ENCODE measurements around the gene SLC22A2.
"Not testable (repeated sequence)": the region's sequence is repeated elsewhere in the genome, so short reads cannot be mapped to it uniquely, and the experiment has no call there.

SLC22A2 gene

GRCh38 chr6:160258346-160259142 lies at the start of gene SLC22A2:
Gene SLC22A2 (minus strand): TSS chr6:160258821. CDS start chr6:160258757, 64 bp downstream.
- Mint-ChIP-seq H3K4me3 (no peak within 1 kb of the TSS), H3K36me3 (no peaks in the 10 kb centered on the region), H3K4me1 (no peaks in the 10 kb centered on the region), H3K27ac (no peak within 1 kb of the TSS), H3K9me3 (no peaks in the 10 kb centered on the region), H3K27me3 (peaks cover 19% of the 10 kb centered on the region)
- CTCF ChIA-PET: no interaction called here
- no peak for DNase-seq

- Mint-ChIP-seq H3K9me3 (peaks cover 7% of the 10 kb centered on the region), H3K27ac (no peak overlapping the region), H3K4me1 (no peaks in the 10 kb centered on the region), H3K27me3 (peaks cover 5% of the 10 kb centered on the region), H3K36me3 (peaks cover 2% of the 10 kb centered on the region), H3K4me3 (no peak overlapping the region)
- CTCF ChIA-PET: no interaction called here
- DNase-seq: no peak
These were observed 47.5 kb upstream of the SLC22A2 start for GRCh38 chr6:160305926-160306713.

- no peak overlapping the region for H3K4me3 Mint-ChIP-seq
- no peaks in the 10 kb centered on the region for H3K4me1 Mint-ChIP-seq
- DNase-seq: no peak
These were observed 45.2 kb upstream of the SLC22A2 start for GRCh38 chr6:160303806-160304205.

GRCh38 chr6:160302431-160303082 lies 43.9 kb upstream of the SLC22A2 start:
- H3K27me3 Mint-ChIP-seq, H3K9me3 Mint-ChIP-seq, H3K27ac Mint-ChIP-seq, DNase-seq, H3K4me1 Mint-ChIP-seq, CTCF ChIA-PET, H3K36me3 Mint-ChIP-seq, H3K4me3 Mint-ChIP-seq: not testable (repeated sequence)

More at GRCh38 chr6:160303806-160304205, 45.2 kb upstream of the SLC22A2 start:
- Mint-ChIP-seq H3K36me3 (no peaks in the 10 kb centered on the region), H3K27ac (no peak overlapping the region), H3K9me3 (no peaks in the 10 kb centered on the region), H3K27me3 (peaks cover 5% of the 10 kb centered on the region)
- CTCF ChIA-PET: no interaction called here

DNA sequence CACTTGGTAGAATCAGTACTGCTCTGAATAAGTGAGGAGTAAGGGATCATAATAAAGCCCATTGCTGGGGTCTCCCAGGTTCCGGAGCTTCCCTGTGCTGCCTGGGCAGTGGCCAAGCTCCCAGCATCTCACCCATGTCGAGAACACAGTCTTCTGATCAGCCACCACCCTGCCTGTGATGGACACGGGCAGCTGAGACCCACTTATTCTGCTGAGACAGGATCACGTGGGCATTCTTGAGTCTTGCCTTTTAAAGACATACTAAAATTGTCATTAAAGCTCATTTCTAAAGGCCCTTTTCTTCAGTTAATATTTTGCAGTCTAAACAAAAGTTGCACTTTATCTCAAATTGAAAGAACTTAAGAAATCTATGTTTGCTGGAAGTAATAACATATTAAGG lies 42.7 kb upstream of the SLC22A2 start:
- CTCF ChIA-PET: no interaction called here
- no peaks in the 10 kb centered on the region for H3K4me1 Mint-ChIP-seq
- no peak for DNase-seq
- peaks cover 5% of the 10 kb centered on the region for H3K27me3 Mint-ChIP-seq
- H3K36me3 Mint-ChIP-seq: no peaks in the 10 kb centered on the region
- H3K4me3 Mint-ChIP-seq: no peak overlapping the region
- H3K27ac Mint-ChIP-seq: no peak overlapping the region
- H3K9me3 Mint-ChIP-seq: no peaks in the 10 kb centered on the region

- Mint-ChIP-seq H3K27me3 (peaks cover 5% of the 10 kb centered on the region), H3K27ac (no peak overlapping the region), H3K36me3 (no peaks in the 10 kb centered on the region), H3K4me1 (no peaks in the 10 kb centered on the region), H3K9me3 (no peaks in the 10 kb centered on the region), H3K4me3 (no peak overlapping the region)
- DNase-seq: no peak
- CTCF ChIA-PET: no interaction called here
These were observed 41.6 kb upstream of the SLC22A2 start for GRCh38 chr6:160300076-160300695.

DNA sequence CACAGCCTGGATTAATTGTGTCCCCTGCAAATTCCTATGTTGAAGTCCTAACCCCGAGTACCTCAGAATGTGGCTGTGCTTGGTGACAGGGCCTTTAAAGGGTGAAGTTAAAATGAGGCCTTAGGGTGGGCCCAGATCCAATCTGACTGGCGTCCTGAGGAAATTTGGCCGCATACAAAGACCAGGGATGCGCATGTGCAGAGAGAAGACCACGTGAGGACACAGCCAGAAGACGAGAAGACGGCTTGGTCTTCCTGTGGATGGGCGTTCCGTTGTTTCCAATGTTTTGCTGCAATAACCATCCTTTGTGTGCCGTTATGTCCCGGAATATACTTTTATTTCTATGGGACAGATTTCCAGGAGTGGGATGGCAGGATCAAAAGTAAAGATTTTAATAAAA lies 40.9 kb upstream of the SLC22A2 start:
- H3K9me3 Mint-ChIP-seq: no peaks in the 10 kb centered on the region
- peaks cover 5% of the 10 kb centered on the region for H3K27me3 Mint-ChIP-seq
- no peak overlapping the region for H3K27ac Mint-ChIP-seq
- no peak for DNase-seq
- CTCF ChIA-PET: no interaction called here
- no peaks in the 10 kb centered on the region for H3K36me3 Mint-ChIP-seq
- no peak overlapping the region for H3K4me3 Mint-ChIP-seq
- no peaks in the 10 kb centered on the region for H3K4me1 Mint-ChIP-seq

DNA sequence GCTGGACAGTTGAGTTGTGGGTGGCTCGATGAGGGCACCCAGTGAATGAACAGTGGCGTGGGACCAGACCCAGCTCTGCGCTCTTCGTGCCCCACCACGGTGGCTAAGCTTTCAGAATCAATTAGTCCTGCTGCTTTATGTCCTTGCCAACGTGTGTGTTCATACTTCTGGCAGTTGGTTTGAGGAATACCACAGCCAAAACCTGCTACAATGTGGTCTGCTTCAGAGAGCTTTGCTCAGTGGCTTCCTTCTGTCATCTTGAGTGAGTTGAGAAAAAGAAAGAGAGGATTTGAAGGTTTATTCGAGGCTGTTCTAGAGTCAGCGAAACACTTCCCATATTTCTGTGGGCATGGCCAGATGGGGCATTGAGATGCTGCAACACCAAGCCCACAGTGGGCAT lies 39.5 kb upstream of the SLC22A2 start:
- Mint-ChIP-seq H3K36me3 (no peaks in the 10 kb centered on the region), H3K27ac (no peak overlapping the region), H3K4me1 (no peaks in the 10 kb centered on the region), H3K4me3 (no peak overlapping the region), H3K27me3 (no peaks in the 10 kb centered on the region), H3K9me3 (no peaks in the 10 kb centered on the region)
- CTCF ChIA-PET: no interaction called here
- DNase-seq: no peak

- H3K4me1 Mint-ChIP-seq: no peaks in the 10 kb centered on the region
- no peaks in the 10 kb centered on the region for H3K27me3 Mint-ChIP-seq
- no peaks in the 10 kb centered on the region for H3K9me3 Mint-ChIP-seq
- H3K27ac Mint-ChIP-seq: no peak overlapping the region
- CTCF ChIA-PET: no interaction called here
- no peak for DNase-seq
- no peak overlapping the region for H3K4me3 Mint-ChIP-seq
- no peaks in the 10 kb centered on the region for H3K36me3 Mint-ChIP-seq
These were observed 38.7 kb upstream of the SLC22A2 start for GRCh38 chr6:160297310-160297709.

- Mint-ChIP-seq H3K27ac (no peak overlapping the region), H3K4me1 (no peaks in the 10 kb centered on the region), H3K36me3 (no peaks in the 10 kb centered on the region), H3K4me3 (no peak overlapping the region), H3K9me3 (no peaks in the 10 kb centered on the region), H3K27me3 (no peaks in the 10 kb centered on the region)
- CTCF ChIA-PET: interaction anchor here (1.0 kb wide), 1 partner anchor 430 kb away, joined by 3 read pairs; no protein-coding TSS in a partner anchor
- no peak for DNase-seq
These were observed 35.2 kb upstream of the SLC22A2 start for GRCh38 chr6:160293844-160294243.

GRCh38 chr6:160285541-160286105 lies 27.0 kb upstream of the SLC22A2 start:
- Mint-ChIP-seq H3K4me1 (no peaks in the 10 kb centered on the region), H3K27me3 (peaks cover 5% of the 10 kb centered on the region), H3K27ac (no peak overlapping the region), H3K36me3 (no peaks in the 10 kb centered on the region), H3K4me3 (no peak overlapping the region), H3K9me3 (no peaks in the 10 kb centered on the region)
- CTCF ChIA-PET: no interaction called here
- DNase-seq: no peak

DNA sequence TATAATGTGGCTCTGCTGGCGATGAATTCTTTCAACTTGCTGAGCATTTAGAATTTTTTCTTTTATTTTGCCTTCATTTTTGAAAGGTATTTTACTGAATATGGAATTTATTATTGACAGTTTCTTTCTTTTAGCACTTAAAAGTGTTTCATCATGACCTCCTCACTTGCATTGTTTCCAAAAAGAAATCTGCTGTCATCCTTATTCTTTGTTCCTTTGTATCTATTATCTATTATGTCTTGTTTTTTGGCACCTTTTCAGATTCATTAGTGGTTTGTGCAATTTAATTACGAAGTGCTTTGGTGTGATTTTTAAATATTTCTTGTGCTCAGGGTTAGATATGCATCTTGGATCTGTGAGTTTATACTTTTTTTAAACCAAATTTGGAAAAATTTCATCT lies 26.0 kb upstream of the SLC22A2 start:
- CTCF ChIA-PET: no interaction called here
- DNase-seq: no peak
- H3K27me3 Mint-ChIP-seq: peaks cover 5% of the 10 kb centered on the region
- H3K36me3 Mint-ChIP-seq: no peaks in the 10 kb centered on the region
- H3K9me3 Mint-ChIP-seq: no peaks in the 10 kb centered on the region
- no peak overlapping the region for H3K27ac Mint-ChIP-seq
- no peaks in the 10 kb centered on the region for H3K4me1 Mint-ChIP-seq
- H3K4me3 Mint-ChIP-seq: no peak overlapping the region

DNA sequence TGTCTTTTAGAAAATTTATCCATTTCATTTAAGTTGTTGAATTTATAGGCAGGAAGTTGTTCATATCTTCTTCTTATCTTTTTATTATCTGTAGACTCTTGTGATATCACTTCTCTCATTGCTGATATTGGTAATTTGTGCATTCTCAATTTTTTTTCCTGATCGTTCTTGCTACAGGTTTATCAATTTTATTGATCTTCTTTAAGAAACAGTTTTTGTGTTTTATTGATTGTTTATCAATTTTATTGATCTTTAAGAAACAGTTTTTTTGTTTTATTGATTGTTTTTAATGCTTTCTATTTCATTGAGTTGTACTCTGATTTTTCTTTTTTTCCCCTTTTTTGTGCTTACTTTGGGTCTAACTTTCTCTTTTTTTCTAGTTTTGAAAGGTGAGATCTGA lies 23.8 kb upstream of the SLC22A2 start:
- no peaks in the 10 kb centered on the region for H3K36me3 Mint-ChIP-seq
- peaks cover 9% of the 10 kb centered on the region for H3K27me3 Mint-ChIP-seq
- no peak overlapping the region for H3K27ac Mint-ChIP-seq
- no peak overlapping the region for H3K4me3 Mint-ChIP-seq
- H3K4me1 Mint-ChIP-seq: no peaks in the 10 kb centered on the region
- no peaks in the 10 kb centered on the region for H3K9me3 Mint-ChIP-seq
- CTCF ChIA-PET: no interaction called here
- no peak for DNase-seq

DNA sequence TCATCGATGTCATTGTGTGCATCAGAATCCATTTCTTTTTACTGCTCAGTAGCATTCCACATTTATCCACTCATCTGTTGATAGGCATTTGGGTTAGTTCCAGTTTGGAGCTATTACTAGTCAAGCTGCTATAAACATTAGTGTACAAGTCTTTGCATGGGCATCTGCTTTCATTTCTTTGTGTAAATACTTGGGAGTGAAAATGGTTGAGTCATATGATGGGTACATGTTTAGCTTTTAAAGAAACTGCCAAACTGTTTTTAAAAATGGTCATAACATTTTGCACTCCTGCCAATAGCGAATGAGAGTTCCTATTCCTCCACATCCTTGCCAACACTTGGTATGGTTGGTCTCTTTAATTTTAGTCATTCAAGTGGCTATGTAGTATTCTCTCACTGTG lies 21.2 kb upstream of the SLC22A2 start:
- no peak overlapping the region for H3K4me3 Mint-ChIP-seq
- H3K36me3 Mint-ChIP-seq: no peaks in the 10 kb centered on the region
- H3K27ac Mint-ChIP-seq: no peak overlapping the region
- no peak for DNase-seq
- CTCF ChIA-PET: no interaction called here
- H3K27me3 Mint-ChIP-seq: peaks cover 7% of the 10 kb centered on the region
- no peaks in the 10 kb centered on the region for H3K4me1 Mint-ChIP-seq
- H3K9me3 Mint-ChIP-seq: no peaks in the 10 kb centered on the region

Data from activated naive CD4-positive, alpha-beta T cell treated with anti-CD3 and anti-CD28 coated beads, Interleukin-2, amount 10 ng/mL, durations not matched to agents 7 days and 5 days (primary cell).